ENCODE results near the gene PEDS1. TPM values are rescaled to one million over a fixed set of nuclear protein-coding genes. Genes with fewer than 3 reads are reported as not detected.

Gene PEDS1
- total RNA-seq, 2 donors from 2014 or later: 34.5 to 54.8 TPM

DNA sequence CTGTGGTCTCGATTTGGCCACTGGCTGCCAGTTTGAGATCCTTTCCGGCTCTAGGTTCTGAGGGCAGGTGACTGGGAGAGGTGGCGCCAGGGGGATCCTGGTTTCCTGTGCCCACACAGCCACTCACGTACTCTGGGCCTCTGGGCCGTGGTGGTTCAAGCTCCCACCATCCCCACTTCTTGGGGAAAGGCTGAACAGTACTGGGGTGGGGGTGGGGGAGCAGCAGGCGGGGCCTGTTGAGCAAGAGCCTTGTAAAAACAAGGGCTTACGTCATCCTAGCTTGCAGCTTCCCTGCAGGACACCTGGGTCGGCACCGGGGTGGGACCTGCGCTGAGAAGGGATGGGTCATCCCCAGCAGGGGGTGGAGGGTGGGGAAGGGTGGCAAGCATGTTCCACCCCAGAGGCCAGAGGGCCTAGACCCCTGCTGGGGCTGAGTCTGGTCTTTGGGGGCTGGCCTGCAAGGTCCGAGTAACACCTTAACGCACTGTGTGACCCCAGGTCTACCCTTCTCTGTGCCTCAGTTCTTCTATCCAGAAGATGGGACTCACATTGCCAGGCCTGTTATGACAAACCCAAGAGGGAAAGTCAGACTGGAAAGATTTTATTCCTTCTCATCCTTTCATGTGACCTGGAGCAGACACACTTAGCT is 34.0 kb upstream of the PEDS1 start:
- TF ChIP-seq POLR2A (IDR thresholded peaks at IDR 0.05) (no peak), POLR2AphosphoS5 (IDR thresholded peaks at IDR 0.05) (peak; percentile 43)
- TF ChIP-seq, protein P1, sequence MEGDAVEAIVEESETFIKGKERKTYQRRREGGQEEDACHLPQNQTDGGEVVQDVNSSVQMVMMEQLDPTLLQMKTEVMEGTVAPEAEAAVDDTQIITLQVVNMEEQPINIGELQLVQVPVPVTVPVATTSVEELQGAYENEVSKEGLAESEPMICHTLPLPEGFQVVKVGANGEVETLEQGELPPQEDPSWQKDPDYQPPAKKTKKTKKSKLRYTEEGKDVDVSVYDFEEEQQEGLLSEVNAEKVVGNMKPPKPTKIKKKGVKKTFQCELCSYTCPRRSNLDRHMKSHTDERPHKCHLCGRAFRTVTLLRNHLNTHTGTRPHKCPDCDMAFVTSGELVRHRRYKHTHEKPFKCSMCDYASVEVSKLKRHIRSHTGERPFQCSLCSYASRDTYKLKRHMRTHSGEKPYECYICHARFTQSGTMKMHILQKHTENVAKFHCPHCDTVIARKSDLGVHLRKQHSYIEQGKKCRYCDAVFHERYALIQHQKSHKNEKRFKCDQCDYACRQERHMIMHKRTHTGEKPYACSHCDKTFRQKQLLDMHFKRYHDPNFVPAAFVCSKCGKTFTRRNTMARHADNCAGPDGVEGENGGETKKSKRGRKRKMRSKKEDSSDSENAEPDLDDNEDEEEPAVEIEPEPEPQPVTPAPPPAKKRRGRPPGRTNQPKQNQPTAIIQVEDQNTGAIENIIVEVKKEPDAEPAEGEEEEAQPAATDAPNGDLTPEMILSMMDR (IDR thresholded peaks at IDR 0.05): peak in 2 of 4 experiments; percentile 6 to 13
- H3K36me3 ChIP-seq: no peaks in the 10 kb centered on the region
- peak overlapping the region in 1 of 2 donors; percentile 21 for H3K27ac ChIP-seq
- H3K27me3 ChIP-seq (replicated peaks; ENCODE audit: insufficient read depth): no peaks in the 10 kb centered on the region
- 56% methylated on average over 12 of the region's 12 CpGs for WGBS
- DNase-seq (ENCODE audit: low spot score): peak; percentile 45
- H3K4me3 ChIP-seq: no peak overlapping the region
- intact Hi-C loops (cut with DNase I): loop anchor here (1.0 to 2.0 kb wide), 2 partner anchors 277 to 393 kb away; no protein-coding TSS in a partner anchor
- H3K4me1 ChIP-seq (replicated peaks): no peaks in the 10 kb centered on the region
- H3K9me3 ChIP-seq: no peaks in the 10 kb centered on the region

GRCh38 chr20:50186987-50187402 is 33.5 kb upstream of the PEDS1 start:
- no peaks in the 10 kb centered on the region for H3K9me3 ChIP-seq
- intact Hi-C loops (cut with DNase I): loop anchor here (1.0 to 2.0 kb wide), 2 partner anchors 277 to 394 kb away; no protein-coding TSS in a partner anchor
- no peak overlapping the region for H3K4me3 ChIP-seq
- H3K27me3 ChIP-seq (replicated peaks; ENCODE audit: insufficient read depth): no peaks in the 10 kb centered on the region
- TF ChIP-seq, protein P1 (IDR thresholded peaks at IDR 0.05): no peak
- no peak for TF ChIP-seq POLR2AphosphoS5 (IDR thresholded peaks at IDR 0.05)
- no peak for TF ChIP-seq POLR2A (IDR thresholded peaks at IDR 0.05)
- 61% methylated on average over 8 of the region's 8 CpGs for WGBS
- DNase-seq (ENCODE audit: low spot score): no peak
- H3K27ac ChIP-seq: peak overlapping the region in 1 of 2 donors; percentile 21
- no peaks in the 10 kb centered on the region for H3K4me1 ChIP-seq (replicated peaks)
- no peaks in the 10 kb centered on the region for H3K36me3 ChIP-seq

GRCh38 chr20:50186151-50186885 is 32.8 kb upstream of the PEDS1 start:
- peak overlapping the region in 1 of 2 donors; percentile 21 for H3K27ac ChIP-seq
- 14% methylated on average over 16 of the region's 16 CpGs for WGBS
- peak; percentile 94 for DNase-seq (ENCODE audit: low spot score)
- no peaks in the 10 kb centered on the region for H3K4me1 ChIP-seq (replicated peaks)
- intact Hi-C loops (cut with DNase I): loop anchor here (2.0 kb wide), 1 partner anchor 394 kb away; no protein-coding TSS in a partner anchor
- no peak overlapping the region for H3K4me3 ChIP-seq
- H3K27me3 ChIP-seq (replicated peaks; ENCODE audit: insufficient read depth): no peaks in the 10 kb centered on the region
- TF ChIP-seq POLR2A (IDR thresholded peaks at IDR 0.05) (no peak), POLR2AphosphoS5 (IDR thresholded peaks at IDR 0.05) (peak; percentile 68)
- TF ChIP-seq, protein P1 (IDR thresholded peaks at IDR 0.05): peak; percentile 93 to 99 (median 98)
- no peaks in the 10 kb centered on the region for H3K9me3 ChIP-seq
- no peaks in the 10 kb centered on the region for H3K36me3 ChIP-seq

DNA sequence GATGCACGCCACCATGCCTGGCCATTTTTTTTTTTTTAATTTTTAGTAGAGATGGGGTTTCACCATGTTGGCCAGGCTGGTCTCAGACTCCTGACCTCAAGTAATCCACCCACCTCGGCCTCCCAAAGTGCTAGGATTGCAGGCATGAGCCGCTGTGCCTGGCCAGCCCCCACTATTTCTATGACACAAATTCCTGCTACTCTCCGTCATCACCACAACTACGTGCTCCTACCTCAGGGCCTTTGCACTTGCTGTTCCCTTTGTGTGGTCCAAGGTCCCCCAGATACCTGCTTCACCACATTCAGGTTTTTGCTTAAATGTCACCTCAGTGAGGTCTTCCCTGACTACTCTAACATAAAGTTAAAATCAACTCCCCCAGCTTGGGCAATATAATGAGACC is 31.9 kb upstream of the PEDS1 start:
- H3K4me3 ChIP-seq: no peak overlapping the region
- no peak overlapping the region for H3K27ac ChIP-seq
- intact Hi-C loops (cut with DNase I): no loop called here
- WGBS: 94% methylated on average over 5 of the region's 5 CpGs
- no peak for DNase-seq (ENCODE audit: low spot score)
- no peaks in the 10 kb centered on the region for H3K36me3 ChIP-seq
- TF ChIP-seq POLR2AphosphoS5 (IDR thresholded peaks at IDR 0.05): no peak
- no peak for TF ChIP-seq POLR2A (IDR thresholded peaks at IDR 0.05)
- TF ChIP-seq, protein P1 (IDR thresholded peaks at IDR 0.05): no peak
- no peaks in the 10 kb centered on the region for H3K9me3 ChIP-seq
- no peaks in the 10 kb centered on the region for H3K4me1 ChIP-seq (replicated peaks)
- no peaks in the 10 kb centered on the region for H3K27me3 ChIP-seq (replicated peaks; ENCODE audit: insufficient read depth)
